T-helper 2 cell treated with Interferon-gamma antibody and Interleukin-4, amounts not matched to agents 100 ng/mL and 5 ng/mL, for 36 hours (primary cell): ENCODE results near the gene ZBED4. TPM values are rescaled to one million over a fixed set of nuclear protein-coding genes. Genes with fewer than 3 reads are reported as not detected.
"Not testable (repeated sequence)": the region's sequence is repeated elsewhere in the genome, so short reads cannot be mapped to it uniquely, and the experiment has no call there.

ENCODE experiments used
- intact Hi-C: fragments of 100-400 bp; cut with micrococcal nuclease; formaldehyde crosslinking; loops from one replicate; pipeline ENCODE4 v1.15.1; 2023
- total RNA-seq: library from RNA; stranded (reverse); gene quantifications from 2 replicates; pipeline ENCODE4 v1.2.3, GENCODE V29; 2022

ZBED4 gene, protein sequence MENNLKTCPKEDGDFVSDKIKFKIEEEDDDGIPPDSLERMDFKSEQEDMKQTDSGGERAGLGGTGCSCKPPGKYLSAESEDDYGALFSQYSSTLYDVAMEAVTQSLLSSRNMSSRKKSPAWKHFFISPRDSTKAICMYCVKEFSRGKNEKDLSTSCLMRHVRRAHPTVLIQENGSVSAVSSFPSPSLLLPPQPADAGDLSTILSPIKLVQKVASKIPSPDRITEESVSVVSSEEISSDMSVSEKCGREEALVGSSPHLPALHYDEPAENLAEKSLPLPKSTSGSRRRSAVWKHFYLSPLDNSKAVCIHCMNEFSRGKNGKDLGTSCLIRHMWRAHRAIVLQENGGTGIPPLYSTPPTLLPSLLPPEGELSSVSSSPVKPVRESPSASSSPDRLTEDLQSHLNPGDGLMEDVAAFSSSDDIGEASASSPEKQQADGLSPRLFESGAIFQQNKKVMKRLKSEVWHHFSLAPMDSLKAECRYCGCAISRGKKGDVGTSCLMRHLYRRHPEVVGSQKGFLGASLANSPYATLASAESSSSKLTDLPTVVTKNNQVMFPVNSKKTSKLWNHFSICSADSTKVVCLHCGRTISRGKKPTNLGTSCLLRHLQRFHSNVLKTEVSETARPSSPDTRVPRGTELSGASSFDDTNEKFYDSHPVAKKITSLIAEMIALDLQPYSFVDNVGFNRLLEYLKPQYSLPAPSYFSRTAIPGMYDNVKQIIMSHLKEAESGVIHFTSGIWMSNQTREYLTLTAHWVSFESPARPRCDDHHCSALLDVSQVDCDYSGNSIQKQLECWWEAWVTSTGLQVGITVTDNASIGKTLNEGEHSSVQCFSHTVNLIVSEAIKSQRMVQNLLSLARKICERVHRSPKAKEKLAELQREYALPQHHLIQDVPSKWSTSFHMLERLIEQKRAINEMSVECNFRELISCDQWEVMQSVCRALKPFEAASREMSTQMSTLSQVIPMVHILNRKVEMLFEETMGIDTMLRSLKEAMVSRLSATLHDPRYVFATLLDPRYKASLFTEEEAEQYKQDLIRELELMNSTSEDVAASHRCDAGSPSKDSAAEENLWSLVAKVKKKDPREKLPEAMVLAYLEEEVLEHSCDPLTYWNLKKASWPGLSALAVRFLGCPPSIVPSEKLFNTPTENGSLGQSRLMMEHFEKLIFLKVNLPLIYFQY
- 23.3 and 24.0 TPM in 2 replicates for total RNA-seq

DNA sequence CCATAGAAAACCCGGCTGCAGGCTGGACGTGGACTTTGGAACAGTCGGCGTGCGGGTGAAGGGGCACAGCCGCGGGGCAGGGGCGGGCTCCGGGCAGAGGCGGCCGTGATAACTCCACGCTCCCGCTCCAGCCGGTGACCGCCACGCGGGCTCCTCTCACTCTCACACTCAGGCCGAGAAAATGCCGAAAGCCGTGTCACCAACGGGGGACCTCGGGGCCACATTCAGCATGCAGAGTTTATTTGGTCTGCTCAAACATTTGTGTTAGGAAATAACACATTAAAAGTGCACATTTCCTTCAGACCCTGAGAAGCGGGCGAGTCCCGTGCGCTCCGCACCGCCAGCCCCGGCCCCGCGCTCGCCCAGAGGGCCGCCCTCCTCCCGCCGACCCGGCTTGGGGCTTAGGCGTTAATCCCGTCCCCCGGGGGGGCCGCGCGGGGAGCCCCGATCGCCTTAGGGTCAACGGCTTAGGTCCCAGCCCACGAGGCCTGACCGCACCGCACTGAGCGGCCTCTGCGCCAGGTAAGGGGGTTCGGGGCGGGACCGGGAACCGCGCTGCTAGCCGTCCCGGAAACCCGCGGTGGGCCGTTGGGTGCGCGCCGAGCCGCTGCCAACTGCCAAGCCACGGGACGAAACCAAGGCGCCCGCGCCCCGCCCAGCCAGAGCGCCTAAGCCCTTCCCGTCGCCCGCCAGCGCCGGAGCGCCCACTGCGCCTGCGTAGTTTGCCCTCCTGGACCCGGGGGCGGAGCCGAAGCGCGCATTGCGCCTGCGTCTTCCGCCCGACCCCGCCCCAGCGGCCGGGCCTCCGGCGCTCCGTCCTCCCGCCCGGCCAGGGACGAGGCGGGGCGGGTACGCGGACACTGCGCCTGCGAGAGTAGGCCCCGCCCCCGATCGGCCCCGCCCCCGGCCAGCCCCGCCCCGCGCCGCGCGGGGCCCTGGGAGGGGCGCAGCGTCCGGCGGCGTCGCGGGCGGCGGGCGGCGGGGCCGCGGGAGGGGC, at the start of gene ZBED4:
ZBED4 (plus strand) TSS at position 947 of the 997 bp plus-strand sequence. CDS start 29,819 bp downstream, outside the sequence.
- intact Hi-C loops, result loop anchor here (1.0 to 5.0 kb wide), 5 partner anchors 14 to 729 kb away; partner anchors contain the start of genes ALG12, BRD1, CHKB and CRELD2

DNA sequence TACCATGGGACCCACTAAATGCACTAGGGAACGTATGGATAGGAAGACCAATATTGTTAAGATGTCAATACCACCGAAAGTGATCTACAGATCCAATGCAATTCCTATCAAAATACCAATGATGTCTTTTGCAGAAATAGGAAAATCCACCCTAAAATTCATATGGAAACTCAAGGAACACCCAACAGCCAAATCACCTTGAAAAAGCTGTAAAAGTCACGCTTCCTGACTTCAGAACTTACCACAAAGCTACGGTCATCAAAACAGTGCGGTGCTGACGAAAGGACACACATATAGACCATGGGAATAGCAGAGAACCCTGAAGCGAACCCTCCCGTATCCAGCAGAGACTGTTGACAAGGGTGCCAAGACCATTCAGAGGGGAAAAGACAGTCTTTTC, 46.5 kb upstream of the ZBED4 start:
- intact Hi-C loops, result loop anchor here (5.0 kb wide), 1 partner anchor 45 kb away; the partner anchor contains the start of gene ZBED4

DNA sequence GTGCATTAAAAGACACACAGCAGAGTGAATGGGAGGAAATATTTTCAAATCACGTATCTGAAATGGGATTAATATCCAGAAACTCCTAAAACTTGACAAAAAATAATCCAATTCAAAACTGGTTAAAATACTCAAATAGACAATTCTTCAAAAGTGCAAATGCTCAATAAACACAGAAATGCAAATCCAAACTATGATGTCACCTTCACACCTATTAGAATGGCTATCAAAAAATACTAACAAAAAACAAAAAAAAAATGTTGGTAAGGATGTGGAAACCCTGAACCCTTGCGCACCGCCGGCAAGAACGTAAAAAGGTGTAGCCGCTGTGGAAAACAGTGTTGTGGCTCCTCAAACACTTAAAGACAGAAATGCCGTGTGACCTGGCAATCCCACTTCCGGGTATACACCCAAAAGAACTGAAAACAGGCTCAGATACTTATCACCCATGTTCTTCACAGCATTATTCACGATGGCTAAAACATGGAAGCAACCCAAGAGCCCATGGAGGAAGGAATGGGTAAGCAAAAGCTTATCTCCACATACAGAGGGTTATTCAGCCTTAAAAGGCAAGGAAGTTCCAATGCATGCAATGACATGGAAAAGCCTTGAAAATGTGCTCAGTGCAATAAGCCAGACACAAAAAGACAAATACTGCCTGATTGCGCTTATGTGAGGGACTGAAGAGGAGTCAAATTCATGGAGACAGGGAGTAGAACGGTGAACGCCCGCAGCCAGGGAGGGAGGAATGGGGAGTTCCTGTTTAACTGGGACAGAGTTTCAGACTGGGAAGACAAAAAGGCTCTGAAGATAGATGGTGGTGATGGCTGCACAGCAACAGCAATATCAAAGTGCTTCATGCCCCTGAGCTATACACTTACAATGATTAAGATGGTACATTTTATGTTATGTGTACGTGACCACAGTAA, 45.6 kb upstream of the ZBED4 start:
- intact Hi-C loops, result loop anchor here (5.0 kb wide), 1 partner anchor 44 kb away; the partner anchor contains the start of gene ZBED4

DNA sequence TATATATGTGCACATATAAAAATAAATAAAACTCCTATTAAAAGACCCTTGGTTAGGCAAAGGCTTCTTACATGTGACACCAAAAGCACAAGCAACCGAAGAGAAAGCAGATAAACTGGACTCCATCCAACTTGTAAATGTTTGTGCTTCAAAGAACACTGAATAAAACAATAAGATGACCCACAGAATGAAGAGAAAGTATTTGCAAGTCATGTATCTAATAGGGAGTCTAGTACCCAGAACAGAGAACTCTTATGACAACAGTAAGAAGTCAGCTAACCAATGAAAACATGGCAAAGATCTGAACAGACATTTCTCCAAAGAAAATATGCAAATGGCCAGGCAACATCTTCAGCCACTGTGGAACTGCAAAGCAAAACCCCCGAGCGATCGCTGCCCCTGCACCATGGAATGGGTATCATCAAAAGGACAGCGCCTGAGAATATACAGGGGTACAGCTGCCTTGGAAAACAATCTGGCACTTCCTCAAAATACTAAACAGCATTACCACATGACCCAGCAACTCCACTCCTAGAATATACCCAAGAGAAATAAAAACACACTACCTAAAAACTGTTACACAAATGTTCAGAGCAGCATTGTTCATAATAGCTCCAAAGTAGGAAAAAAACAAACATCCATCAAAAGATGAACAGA, 43.2 kb upstream of the ZBED4 start:
- intact Hi-C loops, result no loop called here

DNA sequence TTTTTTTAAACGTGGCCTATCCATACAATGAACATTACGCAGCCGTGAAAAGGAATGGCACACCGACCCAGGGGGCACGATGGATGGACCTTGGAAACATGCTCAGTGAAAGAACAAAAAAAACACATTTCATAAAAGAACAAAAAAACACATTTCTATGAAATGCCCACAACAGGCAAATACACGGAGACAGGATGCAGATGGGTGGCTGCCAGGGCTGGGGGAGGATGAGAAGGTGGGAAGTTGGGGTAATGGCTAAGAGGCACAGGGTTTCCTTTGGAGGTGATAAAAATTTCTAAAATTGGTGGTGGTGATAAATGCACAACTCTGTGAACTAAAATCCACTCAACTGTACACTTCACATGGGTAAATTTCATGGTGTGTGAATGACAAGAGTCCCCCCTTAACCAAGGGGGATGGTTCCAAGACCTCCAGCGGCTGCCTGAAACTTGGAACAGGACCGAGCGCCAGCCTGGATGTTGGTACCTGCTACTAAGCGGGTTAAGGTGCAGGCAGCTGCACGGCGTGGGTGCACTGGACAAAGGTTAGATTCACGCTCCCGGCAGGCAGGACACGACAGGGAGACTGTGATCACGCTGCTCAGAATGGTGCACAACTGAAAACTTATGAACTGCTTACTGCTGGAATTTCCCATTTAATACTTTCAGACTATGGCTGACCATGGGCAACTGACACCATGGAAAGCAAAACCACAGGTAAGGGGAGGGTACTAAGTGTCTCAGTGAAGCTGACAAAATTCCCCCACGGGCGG, 42.4 kb upstream of the ZBED4 start:
- intact Hi-C loops, result no loop called here

DNA sequence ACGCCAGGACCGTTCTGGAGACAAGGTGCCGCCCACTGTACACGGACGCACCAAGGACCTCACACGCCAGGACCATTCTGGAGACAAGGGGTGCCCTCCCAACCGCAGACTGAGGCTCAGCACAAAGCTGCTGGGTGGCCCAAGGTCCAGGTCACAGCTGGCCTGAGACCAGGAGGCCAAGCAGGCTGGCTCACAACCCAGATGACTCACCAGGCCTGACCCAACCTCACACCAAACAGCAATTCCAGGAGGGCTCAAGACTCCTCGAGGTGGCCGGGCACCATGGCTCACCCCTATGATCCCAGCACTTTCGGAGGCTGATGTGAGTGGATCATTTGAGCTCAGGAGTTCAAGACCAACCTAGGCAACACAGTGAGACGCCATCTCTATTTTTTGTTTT, 40.8 kb upstream of the ZBED4 start:
- intact Hi-C loops, result no loop called here

DNA sequence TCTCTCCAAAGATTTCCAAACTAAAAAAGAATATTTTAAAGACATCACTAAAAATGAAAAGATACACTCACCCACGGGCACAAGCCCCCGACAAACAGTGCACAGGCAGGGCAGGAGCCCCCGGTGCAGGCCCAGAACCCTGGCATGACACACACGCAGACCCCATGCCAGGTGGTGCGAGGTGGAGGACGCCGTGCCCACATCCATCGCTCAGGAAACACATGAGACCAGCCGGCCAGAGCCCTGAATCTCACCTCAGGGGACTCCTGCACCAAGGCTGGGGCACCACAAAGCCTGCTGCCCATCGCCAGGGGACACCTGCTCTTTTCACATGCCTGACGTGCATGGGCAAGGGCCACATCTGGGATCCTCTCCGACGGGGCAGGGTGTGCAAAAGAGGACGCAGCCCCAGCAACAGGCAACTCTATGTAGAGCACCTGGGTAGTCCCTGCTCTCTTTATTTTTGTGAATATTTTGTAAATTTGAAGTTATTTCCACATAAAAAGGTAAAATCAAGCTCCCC, 39.4 kb upstream of the ZBED4 start:
- intact Hi-C loops, result no loop called here

DNA sequence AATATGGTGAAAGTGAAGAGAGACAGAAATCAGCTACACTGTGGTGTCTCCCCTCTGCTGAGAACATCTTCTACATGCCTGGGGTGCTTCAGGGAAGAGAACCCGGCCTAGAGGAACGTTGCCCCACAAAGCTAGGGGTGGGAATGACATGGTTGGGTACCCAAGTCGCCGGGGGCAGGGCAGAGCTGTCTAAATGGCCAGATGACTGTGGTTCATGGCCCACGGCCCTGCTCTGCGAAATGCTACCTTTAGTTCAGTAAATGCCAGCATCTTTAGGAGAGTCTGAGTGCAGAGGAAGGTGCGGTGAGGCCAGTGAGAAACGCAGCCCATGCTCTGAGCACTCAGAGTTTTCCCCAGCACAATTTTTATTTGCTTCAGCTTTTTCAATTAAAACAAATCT, 38.8 kb upstream of the ZBED4 start:
- intact Hi-C loops, result no loop called here

DNA sequence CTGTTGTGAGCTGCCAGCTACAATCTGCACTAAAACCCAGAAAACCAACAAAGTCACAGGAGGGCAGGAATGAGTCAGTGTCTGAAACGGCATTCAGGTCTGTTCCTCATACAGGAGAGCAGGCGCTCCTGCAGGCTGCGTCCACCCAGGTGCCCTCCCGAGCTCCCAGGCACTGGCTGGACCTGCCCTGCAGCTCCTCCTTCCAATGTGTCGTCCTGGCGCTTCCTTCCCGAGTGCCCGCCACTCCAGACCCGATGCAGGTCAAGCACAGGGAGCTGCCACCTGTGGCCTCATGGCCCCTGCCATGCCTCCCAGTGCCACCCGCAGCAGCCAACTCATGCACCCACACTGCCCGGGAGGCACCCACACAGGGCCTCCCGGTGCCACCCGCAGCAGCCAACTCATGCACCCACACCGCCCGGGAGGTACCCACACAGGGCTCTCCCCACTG, 38.0 kb upstream of the ZBED4 start:
- intact Hi-C loops, result no loop called here

DNA sequence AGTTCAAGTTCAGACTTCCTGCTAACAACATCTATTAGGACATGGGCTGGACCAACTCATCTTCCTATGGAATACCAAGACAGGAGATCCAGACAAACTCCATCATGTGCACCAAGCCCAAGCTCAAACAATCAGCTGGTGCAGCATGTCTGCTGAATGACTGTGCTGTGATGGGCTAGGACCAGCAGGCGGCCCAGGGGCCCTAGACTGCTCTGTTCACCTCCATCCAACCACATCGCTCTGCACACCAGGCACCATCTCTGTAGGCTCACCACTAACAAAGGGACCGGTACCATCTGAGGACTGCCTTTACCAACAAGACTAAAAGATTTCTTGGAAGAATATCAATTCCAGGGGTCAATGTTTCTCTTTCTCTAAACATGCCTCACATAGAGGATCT, 36.3 kb upstream of the ZBED4 start:
- intact Hi-C loops, result no loop called here

DNA sequence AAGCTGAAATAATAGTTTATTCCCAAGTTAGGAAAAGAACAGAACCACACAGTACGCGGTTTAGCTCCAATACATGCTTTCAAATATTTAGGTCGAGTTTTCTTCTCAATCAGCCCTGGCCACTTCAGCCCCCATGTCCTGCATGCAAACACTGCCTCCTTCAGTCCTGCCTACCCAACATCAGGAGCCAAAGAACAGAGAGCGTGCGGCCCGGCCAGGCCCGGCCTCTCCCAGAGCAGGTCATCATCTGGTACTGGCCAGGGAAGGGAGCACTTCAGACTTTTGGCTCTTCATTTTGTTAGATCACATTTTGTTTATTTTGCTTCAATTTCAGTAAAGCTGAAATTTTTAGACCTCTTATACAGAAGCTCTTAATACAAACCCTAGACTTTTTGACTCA, 32.7 kb upstream of the ZBED4 start:
- intact Hi-C loops, result no loop called here

DNA sequence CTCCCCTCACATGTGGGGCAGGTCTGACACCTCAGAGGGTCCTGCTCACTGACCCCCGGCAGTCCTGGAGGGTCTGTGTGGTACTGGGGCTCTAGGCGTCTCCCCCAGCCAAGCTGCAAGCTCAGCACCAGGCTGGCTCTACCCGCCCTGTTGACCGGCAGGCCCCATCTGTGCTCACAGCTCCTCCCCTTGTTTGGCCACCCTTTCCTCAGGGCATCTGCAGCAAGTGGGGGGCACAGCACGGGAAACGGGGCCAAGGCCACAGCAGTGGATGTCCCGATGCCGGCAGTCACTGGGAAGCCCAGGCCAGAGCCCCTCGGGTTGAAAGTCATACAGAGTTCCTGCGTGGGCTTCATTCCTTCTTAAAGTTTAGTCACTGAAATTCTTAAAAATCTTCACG, 31.9 kb upstream of the ZBED4 start:
- intact Hi-C loops, result not testable (repeated sequence)

DNA sequence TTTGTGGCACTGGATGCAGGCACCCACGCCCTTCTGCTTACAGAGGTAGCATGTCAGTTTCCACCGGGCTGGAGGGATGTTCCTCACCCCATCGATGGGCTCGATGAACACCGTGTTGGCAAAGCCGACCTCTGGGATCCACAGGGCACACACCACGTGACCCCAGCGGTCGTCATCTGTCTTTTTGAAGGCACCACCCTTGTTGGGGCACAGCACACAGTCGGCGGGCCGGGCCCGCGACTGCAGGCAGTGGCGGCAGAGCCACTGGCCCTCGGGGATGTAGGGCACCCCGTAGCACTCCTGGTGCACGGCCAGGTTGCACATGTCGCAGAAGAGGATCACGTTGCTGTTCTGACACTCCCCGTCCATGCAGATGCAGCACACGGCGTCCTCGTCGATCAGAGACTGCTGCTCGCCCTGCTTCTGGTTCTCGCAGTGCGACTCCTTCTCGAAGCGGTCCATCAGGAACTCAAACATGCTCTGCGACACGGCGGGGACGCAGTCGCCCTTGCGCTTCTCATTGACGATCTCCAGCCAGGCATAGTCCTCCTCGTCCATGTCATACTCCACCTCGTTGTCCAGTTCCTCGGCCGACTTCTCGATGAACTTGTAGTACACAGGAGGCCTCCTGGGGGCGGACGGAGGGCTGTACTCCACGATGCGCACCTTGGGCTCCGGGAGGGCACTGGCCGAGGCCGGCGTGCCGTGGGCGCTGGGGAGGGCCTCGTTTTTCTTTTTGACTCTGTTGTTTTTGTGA, 30.2 kb upstream of the ZBED4 start:
- intact Hi-C loops, result no loop called here

DNA sequence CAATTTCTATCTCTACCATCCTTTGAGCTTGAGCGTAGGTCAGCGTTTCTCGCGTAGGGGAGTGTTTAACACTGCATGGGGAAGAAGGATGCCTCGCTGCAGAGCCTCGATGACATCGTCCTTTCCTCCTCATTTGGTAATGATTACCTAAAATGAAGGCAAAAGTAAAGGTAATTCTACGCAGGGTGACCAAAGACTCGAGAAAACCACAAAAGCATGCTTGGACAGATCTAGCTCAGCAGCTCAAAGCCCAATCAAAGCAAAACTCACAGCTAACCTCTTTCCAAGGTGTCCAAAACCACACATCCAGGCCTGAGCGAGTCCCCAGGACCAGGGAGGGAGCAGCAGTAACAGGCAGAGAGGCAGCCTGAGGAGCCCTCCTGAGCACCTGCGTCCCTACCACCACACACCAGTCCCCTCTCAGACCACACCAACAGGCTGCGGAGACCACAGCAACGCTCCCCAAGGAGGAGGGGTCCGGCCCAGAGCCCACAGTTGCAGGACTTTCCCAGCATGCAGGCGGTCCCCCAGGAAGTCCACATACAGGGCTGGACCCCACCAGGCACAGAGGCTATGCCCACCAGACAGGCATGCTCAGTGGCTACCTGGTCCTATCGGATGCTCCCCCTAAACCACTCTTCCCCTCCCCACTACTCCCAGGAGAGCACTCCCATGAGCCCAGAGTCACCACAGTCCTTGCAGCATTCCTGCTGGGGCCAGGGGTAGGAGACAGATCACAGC, 29.3 kb upstream of the ZBED4 start:
- intact Hi-C loops, result no loop called here

DNA sequence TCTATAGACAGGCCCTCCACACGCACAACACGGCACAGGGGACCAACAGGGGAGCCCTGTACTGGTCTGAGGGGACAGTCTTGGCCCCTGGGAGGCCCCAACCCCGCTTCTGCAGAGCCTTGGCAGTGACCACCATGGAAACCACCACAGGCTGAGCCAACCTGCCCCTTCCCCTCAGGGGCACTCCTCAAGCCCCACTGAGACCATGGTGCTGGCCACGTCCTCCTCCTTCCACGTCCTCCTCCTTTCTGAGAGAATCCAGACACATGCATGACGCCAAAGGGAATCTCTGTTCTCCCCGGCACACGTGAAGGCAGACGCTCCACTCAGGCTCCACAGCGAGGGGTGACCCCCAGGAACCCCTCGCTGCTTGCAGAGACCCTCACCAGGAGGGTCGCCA, 28.7 kb upstream of the ZBED4 start:
- intact Hi-C loops, result no loop called here

DNA sequence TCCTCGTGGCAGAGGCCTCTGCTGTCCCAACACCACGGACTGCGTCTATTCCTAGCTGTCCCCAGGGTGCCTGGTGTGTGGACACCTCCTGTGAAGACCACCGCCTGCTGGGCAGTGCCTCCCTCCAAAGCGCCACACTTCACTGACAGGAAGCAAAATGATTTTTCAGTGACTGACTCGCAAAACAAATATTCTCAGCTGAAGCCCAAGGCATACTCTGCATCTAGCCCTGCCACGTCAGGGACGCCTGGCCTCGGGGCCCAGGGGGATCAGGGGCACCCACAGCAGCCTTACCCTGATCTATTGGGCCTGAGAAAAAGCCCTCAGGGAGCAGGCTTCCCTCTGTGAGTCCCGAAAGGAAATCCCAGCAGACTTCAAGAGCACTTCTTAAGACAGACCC, 28.2 kb upstream of the ZBED4 start:
- intact Hi-C loops, result no loop called here
